SU-DHL-6 (cell line): ENCODE data around the gene TAX1BP3.

Source experiments
- EZH2phosphoT487 ChIP-seq: fragments of 200-600 bp; sonication (generic), shearing (Covaris generic); conservative IDR thresholded peaks from 2 replicates; pipeline ENCODE4 v1.6.1; 2018; ENCODE audit warnings: mild to moderate bottlenecking, antibody characterized with exemption, low read length, moderate library complexity, mixed read lengths
- TF ChIP-seq, protein P1 (sequence below): fragments of 200-600 bp; sonication (generic); IDR thresholded peaks from one replicate; pipeline ENCODE4 v1.5.1; 2017; ENCODE audit warnings: antibody characterized with exemption, mild to moderate bottlenecking, low read length, moderate library complexity; ENCODE audit not compliant: insufficient read depth, poor library complexity, severe bottlenecking

DNA sequence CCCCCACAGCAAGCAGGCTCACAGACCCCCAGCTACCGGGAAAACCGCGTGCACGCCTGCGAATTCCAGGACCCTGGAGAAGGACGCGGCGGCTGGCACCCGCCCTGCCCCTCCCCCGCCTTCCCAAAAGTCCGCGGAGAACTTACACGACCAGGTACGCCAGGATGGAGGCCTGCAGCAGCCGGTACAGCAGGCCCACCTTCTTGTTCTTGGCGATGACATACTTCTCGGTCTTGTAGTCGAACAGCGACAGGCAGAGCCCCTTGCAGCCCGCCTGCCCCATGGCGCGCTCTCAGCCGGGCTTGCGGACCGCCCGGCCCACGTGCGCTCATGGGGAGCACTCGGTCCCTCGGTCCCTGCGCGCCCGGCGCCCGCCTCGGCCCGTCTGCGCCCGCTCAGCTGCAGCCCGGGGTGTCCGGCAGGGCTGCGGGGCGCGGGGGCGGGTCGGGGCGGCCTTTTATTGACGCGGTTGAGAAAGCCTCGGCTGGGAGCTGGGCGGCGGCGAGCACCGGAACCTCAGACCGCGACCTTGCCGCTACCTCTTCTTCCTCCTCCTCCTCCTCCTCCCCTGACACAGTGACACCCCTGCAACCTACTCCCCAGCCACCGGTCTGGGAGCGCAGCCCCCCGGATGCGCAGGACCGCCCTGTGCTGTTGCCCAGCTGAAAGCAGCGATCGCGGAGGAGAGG is 27.5 kb upstream of the TAX1BP3 start, which contains the start of gene P2RX5:
- TF ChIP-seq, protein P1, sequence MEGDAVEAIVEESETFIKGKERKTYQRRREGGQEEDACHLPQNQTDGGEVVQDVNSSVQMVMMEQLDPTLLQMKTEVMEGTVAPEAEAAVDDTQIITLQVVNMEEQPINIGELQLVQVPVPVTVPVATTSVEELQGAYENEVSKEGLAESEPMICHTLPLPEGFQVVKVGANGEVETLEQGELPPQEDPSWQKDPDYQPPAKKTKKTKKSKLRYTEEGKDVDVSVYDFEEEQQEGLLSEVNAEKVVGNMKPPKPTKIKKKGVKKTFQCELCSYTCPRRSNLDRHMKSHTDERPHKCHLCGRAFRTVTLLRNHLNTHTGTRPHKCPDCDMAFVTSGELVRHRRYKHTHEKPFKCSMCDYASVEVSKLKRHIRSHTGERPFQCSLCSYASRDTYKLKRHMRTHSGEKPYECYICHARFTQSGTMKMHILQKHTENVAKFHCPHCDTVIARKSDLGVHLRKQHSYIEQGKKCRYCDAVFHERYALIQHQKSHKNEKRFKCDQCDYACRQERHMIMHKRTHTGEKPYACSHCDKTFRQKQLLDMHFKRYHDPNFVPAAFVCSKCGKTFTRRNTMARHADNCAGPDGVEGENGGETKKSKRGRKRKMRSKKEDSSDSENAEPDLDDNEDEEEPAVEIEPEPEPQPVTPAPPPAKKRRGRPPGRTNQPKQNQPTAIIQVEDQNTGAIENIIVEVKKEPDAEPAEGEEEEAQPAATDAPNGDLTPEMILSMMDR: no peak
- no peak for TF ChIP-seq EZH2phosphoT487
